ENCODE measurements around the gene KANTR.

DNA sequence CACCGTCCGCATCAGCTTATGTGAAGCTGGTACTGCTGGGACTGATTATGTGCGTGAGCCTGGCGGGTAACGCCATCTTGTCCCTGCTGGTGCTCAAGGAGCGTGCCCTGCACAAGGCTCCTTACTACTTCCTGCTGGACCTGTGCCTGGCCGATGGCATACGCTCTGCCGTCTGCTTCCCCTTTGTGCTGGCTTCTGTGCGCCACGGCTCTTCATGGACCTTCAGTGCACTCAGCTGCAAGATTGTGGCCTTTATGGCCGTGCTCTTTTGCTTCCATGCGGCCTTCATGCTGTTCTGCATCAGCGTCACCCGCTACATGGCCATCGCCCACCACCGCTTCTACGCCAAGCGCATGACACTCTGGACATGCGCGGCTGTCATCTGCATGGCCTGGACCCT is 17.3 kb upstream of the KANTR start:
- TF ChIP-seq, protein P1, sequence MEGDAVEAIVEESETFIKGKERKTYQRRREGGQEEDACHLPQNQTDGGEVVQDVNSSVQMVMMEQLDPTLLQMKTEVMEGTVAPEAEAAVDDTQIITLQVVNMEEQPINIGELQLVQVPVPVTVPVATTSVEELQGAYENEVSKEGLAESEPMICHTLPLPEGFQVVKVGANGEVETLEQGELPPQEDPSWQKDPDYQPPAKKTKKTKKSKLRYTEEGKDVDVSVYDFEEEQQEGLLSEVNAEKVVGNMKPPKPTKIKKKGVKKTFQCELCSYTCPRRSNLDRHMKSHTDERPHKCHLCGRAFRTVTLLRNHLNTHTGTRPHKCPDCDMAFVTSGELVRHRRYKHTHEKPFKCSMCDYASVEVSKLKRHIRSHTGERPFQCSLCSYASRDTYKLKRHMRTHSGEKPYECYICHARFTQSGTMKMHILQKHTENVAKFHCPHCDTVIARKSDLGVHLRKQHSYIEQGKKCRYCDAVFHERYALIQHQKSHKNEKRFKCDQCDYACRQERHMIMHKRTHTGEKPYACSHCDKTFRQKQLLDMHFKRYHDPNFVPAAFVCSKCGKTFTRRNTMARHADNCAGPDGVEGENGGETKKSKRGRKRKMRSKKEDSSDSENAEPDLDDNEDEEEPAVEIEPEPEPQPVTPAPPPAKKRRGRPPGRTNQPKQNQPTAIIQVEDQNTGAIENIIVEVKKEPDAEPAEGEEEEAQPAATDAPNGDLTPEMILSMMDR (IDR thresholded peaks at IDR 0.05) = no peak
- TF ChIP-seq POLR2A (IDR thresholded peaks at IDR 0.05) = no peak
